ENCODE results near the gene C9orf152.
"Not testable (repeated sequence)": the region's sequence is repeated elsewhere in the genome, so short reads cannot be mapped to it uniquely, and the experiment has no call there.

The C9orf152 gene

DNA sequence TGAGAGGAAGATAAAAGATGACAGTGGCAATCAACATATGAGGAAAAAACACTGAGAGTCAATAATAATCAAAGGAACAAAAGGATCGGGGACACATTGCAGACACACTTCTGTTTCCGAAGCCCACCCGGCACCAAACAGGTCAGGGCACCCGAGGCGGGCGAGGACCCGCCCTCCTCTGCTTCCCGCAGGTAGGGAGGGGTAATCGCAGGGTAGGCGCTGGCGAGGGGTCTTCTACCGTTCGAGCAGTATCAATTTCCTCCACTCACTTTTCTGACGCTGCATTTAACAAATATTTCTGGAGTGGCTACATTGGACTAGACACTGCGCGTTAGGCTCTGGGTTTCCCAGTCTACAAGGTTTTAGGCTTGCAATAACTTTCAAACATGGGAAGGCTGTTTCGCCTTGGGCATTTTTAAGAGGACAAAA is 47.1 kb upstream of the C9orf152 start:
- TF ChIP-seq CTCF (IDR thresholded peaks at IDR 0.05; ENCODE audit: poor library complexity, severe bottlenecking) = no peak
- no peak for DNase-seq (ENCODE audit: low spot score)
- Histone ChIP-seq H3K4me1 (ENCODE audit: insufficient read depth, poor library complexity, severe bottlenecking) (peaks cover 23% of the 10 kb centered on the region), H3K27me3 (ENCODE audit: insufficient read depth, poor library complexity, severe bottlenecking) (no peaks in the 10 kb centered on the region), H3K27ac (ENCODE audit: poor library complexity, severe bottlenecking) (peak overlapping the region; percentile 90), H3K36me3 (ENCODE audit: low read depth) (peaks cover 38% of the 10 kb centered on the region), H3K9me3 (ENCODE audit: severe bottlenecking) (no peaks in the 10 kb centered on the region), H3K4me3 (ENCODE audit: severe bottlenecking) (peak overlapping the region; percentile 66)
- peak; percentile 1; the same call in 2 of the 3 replicates for ATAC-seq (ENCODE audit: low read depth)

DNA sequence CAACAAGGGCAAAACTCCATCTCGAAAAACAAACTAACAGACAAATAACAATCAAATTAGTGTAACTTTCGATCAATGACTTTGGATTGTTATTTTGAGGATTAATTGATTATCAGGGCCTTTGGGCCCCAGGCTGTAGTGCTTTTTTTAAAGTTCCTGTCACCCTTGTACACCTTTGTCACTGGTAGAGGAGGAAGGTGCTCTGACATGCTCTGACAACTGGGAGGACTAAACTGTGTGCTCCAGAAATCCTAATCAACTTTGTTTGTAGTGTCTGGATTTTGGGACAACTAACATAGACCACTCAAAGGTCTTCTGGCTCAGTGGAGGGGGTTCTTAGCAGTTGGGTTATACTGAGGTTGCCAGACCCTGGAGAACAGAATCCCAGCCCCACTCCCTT is 46.5 kb upstream of the C9orf152 start:
- H3K4me1 ChIP-seq (ENCODE audit: insufficient read depth, poor library complexity, severe bottlenecking) = peaks cover 23% of the 10 kb centered on the region
- no peak for TF ChIP-seq CTCF (IDR thresholded peaks at IDR 0.05; ENCODE audit: poor library complexity, severe bottlenecking)
- peak overlapping the region; percentile 90 for H3K27ac ChIP-seq (ENCODE audit: poor library complexity, severe bottlenecking)
- H3K27me3 ChIP-seq (ENCODE audit: insufficient read depth, poor library complexity, severe bottlenecking) = no peaks in the 10 kb centered on the region
- H3K4me3 ChIP-seq (ENCODE audit: severe bottlenecking) = peak overlapping the region; percentile 66
- DNase-seq (ENCODE audit: low spot score) = no peak
- no peaks in the 10 kb centered on the region for H3K9me3 ChIP-seq (ENCODE audit: severe bottlenecking)
- peaks cover 41% of the 10 kb centered on the region for H3K36me3 ChIP-seq (ENCODE audit: low read depth)
- no peak for ATAC-seq (ENCODE audit: low read depth)

- Histone ChIP-seq H3K4me3 (ENCODE audit: severe bottlenecking) (no peak overlapping the region), H3K27ac (ENCODE audit: poor library complexity, severe bottlenecking) (no peak overlapping the region), H3K4me1 (ENCODE audit: insufficient read depth, poor library complexity, severe bottlenecking) (peaks cover 23% of the 10 kb centered on the region), H3K27me3 (ENCODE audit: insufficient read depth, poor library complexity, severe bottlenecking) (no peaks in the 10 kb centered on the region), H3K9me3 (ENCODE audit: severe bottlenecking) (no peaks in the 10 kb centered on the region), H3K36me3 (ENCODE audit: low read depth) (peaks cover 57% of the 10 kb centered on the region)
- no peak for DNase-seq (ENCODE audit: low spot score)
- no peak for TF ChIP-seq CTCF (IDR thresholded peaks at IDR 0.05; ENCODE audit: poor library complexity, severe bottlenecking)
- no peak for ATAC-seq (ENCODE audit: low read depth)
These were observed 44.7 kb upstream of the C9orf152 start for GRCh38 chr9:110252509-110253139.

DNA sequence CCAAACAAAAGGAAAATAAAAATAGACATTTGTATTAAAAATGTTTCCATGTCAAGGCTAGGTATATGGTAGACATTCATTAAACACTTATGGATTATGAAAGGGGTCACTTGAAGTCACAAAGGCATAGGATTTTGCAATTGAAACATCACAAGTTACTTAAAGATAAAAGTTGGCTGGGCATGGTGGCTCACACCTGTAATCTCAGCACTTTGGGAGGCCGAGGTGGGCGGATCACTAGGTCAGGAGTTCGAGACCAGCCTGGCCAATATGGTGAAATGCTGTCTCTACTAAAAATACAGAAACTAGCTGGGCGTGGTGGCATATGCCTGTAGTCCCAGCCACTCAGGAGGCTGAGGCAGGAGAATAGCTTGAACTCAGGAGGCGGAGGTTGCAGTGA is 43.8 kb upstream of the C9orf152 start:
- DNase-seq (ENCODE audit: low spot score); H3K27ac ChIP-seq (ENCODE audit: poor library complexity, severe bottlenecking); H3K9me3 ChIP-seq (ENCODE audit: severe bottlenecking); ATAC-seq (ENCODE audit: low read depth); H3K27me3 ChIP-seq (ENCODE audit: insufficient read depth, poor library complexity, severe bottlenecking); H3K4me3 ChIP-seq (ENCODE audit: severe bottlenecking): not testable (repeated sequence)
- Histone ChIP-seq H3K36me3 (ENCODE audit: low read depth) (peaks cover 64% of the 10 kb centered on the region), H3K4me1 (ENCODE audit: insufficient read depth, poor library complexity, severe bottlenecking) (peaks cover 23% of the 10 kb centered on the region)

- Histone ChIP-seq H3K4me3 (ENCODE audit: severe bottlenecking) (no peak overlapping the region), H3K4me1 (ENCODE audit: insufficient read depth, poor library complexity, severe bottlenecking) (peaks cover 23% of the 10 kb centered on the region), H3K27ac (ENCODE audit: poor library complexity, severe bottlenecking) (no peak overlapping the region), H3K9me3 (ENCODE audit: severe bottlenecking) (no peaks in the 10 kb centered on the region), H3K27me3 (ENCODE audit: insufficient read depth, poor library complexity, severe bottlenecking) (no peaks in the 10 kb centered on the region), H3K36me3 (ENCODE audit: low read depth) (peaks cover 70% of the 10 kb centered on the region)
- ATAC-seq (ENCODE audit: low read depth) (no peak), DNase-seq (ENCODE audit: low spot score) (no peak)
- no peak for TF ChIP-seq CTCF (IDR thresholded peaks at IDR 0.05; ENCODE audit: poor library complexity, severe bottlenecking)
These were observed 43.3 kb upstream of the C9orf152 start for GRCh38 chr9:110251212-110251611.

All from RWPE2 (cell line).